Vagina (tissue), 2 donors: Measurements from ENCODE around the gene GINS3. TPM values are rescaled to one million over a fixed set of nuclear protein-coding genes. Genes with fewer than 3 reads are reported as not detected.
"Not testable (repeated sequence)": the region's sequence is repeated elsewhere in the genome, so short reads cannot be mapped to it uniquely, and the experiment has no call there.

ENCODE experiments used
- DNase-seq, 2 donors: peaks; one replicate each; pipeline ENCODE4 v3.0.0-alpha.2; 2017; ENCODE audit errors: extremely low spot score in 2 of 2
- H3K27ac ChIP-seq: fragments of 200-600 bp; sonication (generic); one replicate; pipeline ENCODE4 v1.5.1; 2019
- H3K27me3 ChIP-seq: fragments of 200-600 bp; sonication (generic); one replicate; pipeline ENCODE4 v1.5.1; 2019
- H3K36me3 ChIP-seq, 2 donors: fragments of 200-600 bp; sonication (generic); one replicate each; pipeline ENCODE4 v1.5.1; 2017 to 2019
- H3K4me1 ChIP-seq: fragments of 200-600 bp; sonication (generic); one replicate; pipeline ENCODE4 v1.5.1; 2019
- H3K4me3 ChIP-seq, 2 donors: fragments of 200-600 bp; sonication (generic); 1 replicate in 1 of 2; 2 replicates in 1 of 2; pipeline ENCODE4 v1.5.1; 2016 to 2019
- H3K9me3 ChIP-seq: fragments of 200-600 bp; sonication (generic); one replicate; pipeline ENCODE4 v1.5.1; 2019
- POLR2A ChIP-seq, 2 donors: fragments of 450-650 bp; IDR thresholded peaks; one replicate each; pipeline ENCODE4 v1.6.1; 2017; ENCODE audit warnings: antibody characterized with exemption in 2 of 2, mild to moderate bottlenecking in 2 of 2, moderate library complexity in 2 of 2
- POLR2AphosphoS5 ChIP-seq, 2 donors: sonication (generic); formaldehyde crosslinking; IDR thresholded peaks; one replicate each; pipeline ENCODE4 v1.9.0; 2017; ENCODE audit warnings: antibody characterized with exemption in 2 of 2, mild to moderate bottlenecking in 2 of 2, low read depth in 1 of 2; ENCODE audit not compliant: insufficient read depth in 1 of 2
- intact Hi-C: fragments of 100-400 bp; cut with DNase I; formaldehyde crosslinking; loops from one replicate; pipeline ENCODE4 v1.15.1; 2023
- total RNA-seq: library from RNA; depleted of rRNA; stranded (reverse); fragments of >200 nt; gene quantifications from one replicate; pipeline ENCODE4 v1.2.3, GENCODE V29; 2016
- TF ChIP-seq, protein P1 (sequence below), 3 experiments: fragments of 450-650 bp in 2 of 3; fragments of 200-600 bp in 1 of 3; sonication (generic) in 1 of 3; IDR thresholded peaks; one replicate each; pipeline ENCODE4 v1.5.1; 2017 to 2019; ENCODE audit warnings: antibody characterized with exemption in 3 of 3, mild to moderate bottlenecking in 2 of 3, moderate library complexity in 2 of 3

The GINS3 gene
- total RNA-seq, 1 donor from 2014 or later, result 7.4 TPM

DNA sequence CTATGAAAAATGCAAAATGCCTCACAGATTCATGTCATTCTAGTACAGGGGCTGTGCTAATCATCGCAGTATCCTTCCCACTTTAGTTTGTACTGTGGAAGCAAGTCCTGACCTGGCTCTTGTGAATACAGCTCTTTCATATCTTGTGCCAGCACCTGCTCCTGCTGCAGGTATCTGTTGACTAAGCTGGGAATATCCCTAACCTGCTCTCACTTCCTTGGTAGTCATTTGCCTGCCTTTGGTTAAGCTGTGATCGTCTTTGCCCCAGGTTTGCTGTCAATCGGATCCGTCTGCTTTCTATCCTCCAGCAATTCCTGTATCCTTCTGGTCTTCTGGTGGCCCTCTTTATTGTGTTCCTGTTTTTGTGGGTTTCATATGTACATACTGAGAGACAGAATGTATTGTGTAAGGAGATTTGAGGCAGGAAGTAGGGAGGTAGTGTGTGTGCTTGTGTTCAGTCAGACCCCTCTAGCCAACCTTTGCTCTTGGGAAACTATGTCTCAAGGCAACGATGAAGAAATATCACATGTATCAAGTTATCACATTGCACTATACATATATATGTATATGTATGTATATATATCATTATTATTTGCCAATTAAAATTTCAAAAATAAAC is 7.7 kb upstream of the GINS3 start:
- intact Hi-C loops, result no loop called here

DNA sequence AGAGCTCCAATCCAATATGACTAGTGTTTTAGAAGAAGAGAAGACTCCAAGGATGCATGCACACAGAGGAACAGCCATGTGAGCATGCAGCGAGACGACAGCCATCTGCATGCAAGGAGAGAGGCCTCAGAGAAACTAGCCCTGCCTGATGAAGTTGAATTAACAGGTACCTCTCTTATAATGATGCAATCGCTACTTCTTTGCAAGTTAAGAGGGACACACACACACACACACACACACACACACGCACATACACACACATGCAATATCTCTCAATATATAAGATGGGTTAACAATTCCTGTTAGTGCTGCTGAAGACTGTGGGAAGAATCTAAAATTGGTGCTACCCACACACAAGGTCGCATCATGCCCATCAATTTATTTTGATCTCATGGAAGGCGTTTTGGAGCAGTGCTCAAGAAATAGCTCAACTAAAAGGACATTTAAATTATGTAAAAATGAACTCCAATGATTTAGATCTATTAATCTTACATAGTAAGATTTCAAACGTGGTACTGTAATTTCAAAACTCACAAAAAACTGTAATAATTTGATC is 7.0 kb upstream of the GINS3 start:
- Histone ChIP-seq H3K4me3 (no peak overlapping the region), H3K36me3 (no peaks in the 10 kb centered on the region), H3K9me3 (no peaks in the 10 kb centered on the region), H3K4me1 (no peaks in the 10 kb centered on the region), H3K27me3 (no peaks in the 10 kb centered on the region), H3K27ac (no peak overlapping the region)
- DNase-seq, result no peak
- intact Hi-C loops, result no loop called here
- TF ChIP-seq, protein P1, sequence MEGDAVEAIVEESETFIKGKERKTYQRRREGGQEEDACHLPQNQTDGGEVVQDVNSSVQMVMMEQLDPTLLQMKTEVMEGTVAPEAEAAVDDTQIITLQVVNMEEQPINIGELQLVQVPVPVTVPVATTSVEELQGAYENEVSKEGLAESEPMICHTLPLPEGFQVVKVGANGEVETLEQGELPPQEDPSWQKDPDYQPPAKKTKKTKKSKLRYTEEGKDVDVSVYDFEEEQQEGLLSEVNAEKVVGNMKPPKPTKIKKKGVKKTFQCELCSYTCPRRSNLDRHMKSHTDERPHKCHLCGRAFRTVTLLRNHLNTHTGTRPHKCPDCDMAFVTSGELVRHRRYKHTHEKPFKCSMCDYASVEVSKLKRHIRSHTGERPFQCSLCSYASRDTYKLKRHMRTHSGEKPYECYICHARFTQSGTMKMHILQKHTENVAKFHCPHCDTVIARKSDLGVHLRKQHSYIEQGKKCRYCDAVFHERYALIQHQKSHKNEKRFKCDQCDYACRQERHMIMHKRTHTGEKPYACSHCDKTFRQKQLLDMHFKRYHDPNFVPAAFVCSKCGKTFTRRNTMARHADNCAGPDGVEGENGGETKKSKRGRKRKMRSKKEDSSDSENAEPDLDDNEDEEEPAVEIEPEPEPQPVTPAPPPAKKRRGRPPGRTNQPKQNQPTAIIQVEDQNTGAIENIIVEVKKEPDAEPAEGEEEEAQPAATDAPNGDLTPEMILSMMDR (IDR thresholded peaks at IDR 0.05), result no peak
- TF ChIP-seq POLR2AphosphoS5 (IDR thresholded peaks at IDR 0.05; ENCODE audit: insufficient read depth in 1 of 2, low read depth in 1 of 2) (no peak), POLR2A (IDR thresholded peaks at IDR 0.05) (no peak)

More for the DNA sequence above, 7.7 kb upstream of the GINS3 start:
- Histone ChIP-seq H3K4me1 (no peaks in the 10 kb centered on the region), H3K9me3 (no peaks in the 10 kb centered on the region), H3K4me3 (no peak overlapping the region), H3K27me3 (no peaks in the 10 kb centered on the region), H3K27ac (no peak overlapping the region), H3K36me3 (no peaks in the 10 kb centered on the region)
- TF ChIP-seq POLR2A (IDR thresholded peaks at IDR 0.05), result no peak
- TF ChIP-seq POLR2AphosphoS5 (IDR thresholded peaks at IDR 0.05; ENCODE audit: insufficient read depth in 1 of 2, low read depth in 1 of 2), result peak in 1 of 2 donors; percentile 75
- DNase-seq, result no peak

DNA sequence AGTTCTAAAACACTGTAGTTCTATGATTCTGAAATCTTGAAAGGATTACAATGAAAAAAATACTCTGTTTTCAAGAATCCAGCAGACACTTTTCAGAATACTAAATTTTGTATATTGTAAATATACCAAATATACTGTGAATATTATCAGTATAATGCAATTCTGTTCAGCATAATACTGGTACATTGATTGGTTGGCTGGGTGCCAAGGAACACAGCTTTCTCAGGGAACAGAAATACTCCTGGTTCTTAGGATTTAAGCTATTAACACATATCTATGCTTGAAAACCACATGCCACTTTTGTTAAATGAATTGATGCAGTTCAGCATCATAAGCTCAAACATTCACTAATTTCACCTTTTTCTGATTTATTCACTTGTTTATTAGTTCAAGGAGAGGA is 2.5 kb upstream of the GINS3 start:
- Histone ChIP-seq H3K9me3 (no peaks in the 10 kb centered on the region), H3K27me3 (no peaks in the 10 kb centered on the region), H3K4me3 (no peak overlapping the region), H3K4me1 (peaks cover 11% of the 10 kb centered on the region), H3K27ac (no peak overlapping the region), H3K36me3 (no peaks in the 10 kb centered on the region)
- intact Hi-C loops, result no loop called here
- TF ChIP-seq, protein P1 (IDR thresholded peaks at IDR 0.05), result no peak
- TF ChIP-seq POLR2AphosphoS5 (IDR thresholded peaks at IDR 0.05; ENCODE audit: insufficient read depth in 1 of 2, low read depth in 1 of 2), result no peak
- no peak for TF ChIP-seq POLR2A (IDR thresholded peaks at IDR 0.05)
- DNase-seq, result no peak

DNA sequence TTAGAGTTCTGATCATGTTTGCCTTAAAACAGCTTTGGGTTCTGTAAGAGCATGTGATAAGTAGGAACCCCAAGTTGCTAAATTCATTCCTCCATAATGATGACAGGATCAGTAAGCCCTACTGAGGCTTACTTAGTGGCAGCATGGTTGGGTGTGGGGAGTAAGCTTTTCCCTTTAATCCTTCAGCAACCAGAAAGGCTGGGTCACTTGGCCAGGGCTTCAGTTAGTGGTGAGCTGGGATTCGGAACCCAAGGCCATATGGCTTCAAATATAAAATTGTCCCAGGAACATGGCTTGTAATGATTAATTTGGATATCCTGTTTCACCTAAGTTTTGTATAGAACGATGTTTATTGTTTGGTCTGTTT is 850 bp downstream of the GINS3 start:
- Histone ChIP-seq H3K36me3 (no peaks in the 10 kb centered on the region), H3K27ac (peak overlapping the region; percentile 77), H3K4me1 (peaks cover 11% of the 10 kb centered on the region), H3K9me3 (no peaks in the 10 kb centered on the region), H3K4me3 (peak overlapping the region; percentile 81 to 83), H3K27me3 (no peaks in the 10 kb centered on the region)
- TF ChIP-seq POLR2A (IDR thresholded peaks at IDR 0.05), result no peak
- no peak for TF ChIP-seq POLR2AphosphoS5 (IDR thresholded peaks at IDR 0.05; ENCODE audit: insufficient read depth in 1 of 2, low read depth in 1 of 2)
- TF ChIP-seq, protein P1 (IDR thresholded peaks at IDR 0.05), result no peak
- DNase-seq, result no peak
- intact Hi-C loops, result no loop called here

DNA sequence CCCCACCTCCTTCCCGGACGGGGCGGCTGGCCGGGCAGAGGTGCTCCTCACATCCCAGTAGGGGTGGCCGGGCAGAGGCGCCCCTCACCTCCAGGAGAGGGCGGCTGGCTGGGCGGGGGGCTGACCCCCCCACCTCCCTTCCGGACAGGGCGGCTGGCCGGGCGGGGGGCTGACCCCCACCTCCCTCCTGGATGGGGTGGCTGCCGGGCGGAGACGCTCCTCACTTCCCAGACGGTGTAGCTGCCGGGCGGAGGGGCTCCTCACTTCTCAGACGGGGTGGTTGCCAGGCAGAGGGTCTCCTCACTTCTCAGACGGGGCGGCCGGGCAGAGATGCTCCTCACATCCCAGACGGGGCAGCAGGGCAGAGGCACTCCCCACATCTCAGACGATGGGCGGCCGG is 4.6 kb downstream of the GINS3 start:
- H3K4me3 ChIP-seq, intact Hi-C loops, H3K27ac ChIP-seq, H3K36me3 ChIP-seq, DNase-seq, H3K27me3 ChIP-seq, H3K9me3 ChIP-seq: not testable (repeated sequence)
- H3K4me1 ChIP-seq, result peaks cover 11% of the 10 kb centered on the region
